OCI-LY1 (cell line): ENCODE data around the gene GNB4.

Experiments used
- CTCF ChIP-seq: fragments of 200-600 bp; sonication (generic), shearing (Covaris generic); IDR thresholded peaks from 2 replicates; pipeline ENCODE4 v1.5.1; 2017; ENCODE audit warnings: mild to moderate bottlenecking, antibody characterized with exemption, low read length, moderate library complexity, mixed read lengths
- EZH2 ChIP-seq: fragments of 200-600 bp; sonication (generic), shearing (Covaris generic); IDR thresholded peaks from 2 replicates; pipeline ENCODE4 v1.8.0; 2017; ENCODE audit warnings: borderline replicate concordance, mixed run types, mild to moderate bottlenecking, antibody characterized with exemption, low read length, moderate library complexity, mixed read lengths

- TF ChIP-seq CTCF = no peak
- no peak for TF ChIP-seq EZH2
Observed at GRCh38 chr3:179410999-179411398, 40.3 kb downstream of the GNB4 start.
